Spinal cord (tissue), 4 donors: ENCODE data around the gene MPC1. TPM values are rescaled to one million over a fixed set of nuclear protein-coding genes. Genes with fewer than 3 reads are reported as not detected.

ENCODE experiments used
- polyA plus RNA-seq, 2 donors: library from polyadenylated mRNA; unstranded; fragments of 120-200 nt; gene quantifications; one replicate each; pipeline ENCODE4 v1.2.1, GENCODE V29; 2013; ENCODE audit not compliant: insufficient read length in 2 of 2
- total RNA-seq, 2 donors: library from RNA; depleted of rRNA in 1 of 2; stranded (reverse); fragments of 120-200 nt in 1 of 2; fragments of >200 nt in 1 of 2; gene quantifications; one replicate each; pipeline versions ENCODE4 v1.2.3 to v1.2.4, GENCODE V29; 2013 to 2014

Gene MPC1
- total and polyA plus RNA-seq, 4 donors: 74.8 to 150 (median 114) TPM

Other genes with a start within 250 kb of the MPC1 start
- gene TBXT, start 215.1 kb downstream of the MPC1 start, total RNA-seq: not detected
- not detected for gene TBXT, start 215.1 kb downstream of the MPC1 start, polyA plus RNA-seq
- gene PRR18, start 74.5 kb downstream of the MPC1 start, total RNA-seq: 1 to 10 TPM; 3.2 to 5.3 TPM
- 10 to 100 TPM; 13.2 to 15.4 TPM for gene PRR18, start 74.5 kb downstream of the MPC1 start, polyA plus RNA-seq
- gene SFT2D1, start 40.4 kb downstream of the MPC1 start, total RNA-seq: 10 to 100 TPM; 27.5 to 37.2 TPM
- 10 to 100 TPM; 63.5 to 63.7 TPM for gene SFT2D1, start 40.4 kb downstream of the MPC1 start, polyA plus RNA-seq
- 1 to 10 TPM; 1.3 to 1.5 TPM for gene RAMACL, start 203.7 kb upstream of the MPC1 start, total RNA-seq
- gene RAMACL, start 203.7 kb upstream of the MPC1 start, polyA plus RNA-seq: under 1 TPM; 0.18 to 0.49 TPM
- 10 to 100 TPM; 23.8 to 29.8 TPM for gene RPS6KA2, start 244.3 kb upstream of the MPC1 start, total RNA-seq
- gene RPS6KA2, start 244.3 kb upstream of the MPC1 start, polyA plus RNA-seq: 10 to 100 TPM; 33.3 to 34.6 TPM